IMR-90 (cell line): Measurements from ENCODE around the gene AGO1. TPM values are rescaled to one million over a fixed set of nuclear protein-coding genes. Genes with fewer than 3 reads are reported as not detected.
A peak's percentile ranks its signal among the peaks of the same experiment; 100 is the strongest.

Source experiments
- ATAC-seq: fragments of 200-7000 bp; cut with Tn5 transposase; 2 replicates; pipeline ENCODE4 v1.9.1; 2020; ENCODE audit warnings: low read depth, mild to moderate bottlenecking, moderate library complexity
- BruUV-seq: library from RNA; stranded (reverse); fragments of 400-500 nt; replicated peaks from 2 replicates; lab custom pipeline; 2021; lab: Mats Ljungman, UMichigan
- CTCF ChIA-PET: fragments of 300-600 bp; formaldehyde crosslinking; extraction: SDS; loops from one replicate; lab custom pipeline; 2021; ENCODE audit warnings: antibody characterized with exemption; lab: Yijun Ruan, JAX
- POLR2A ChIA-PET: fragments of 300-600 bp; sonication (Branson Sonifier 250); formaldehyde crosslinking; loops from one replicate; lab custom pipeline; 2022; ENCODE audit warnings: antibody characterized with exemption; ENCODE audit not compliant: unreplicated experiment; lab: Charles Lee
- DNase-seq: peaks from one replicate; pipeline ENCODE4 v3.0.0; 2013
- H2AFZ ChIP-seq: replicated peaks from 2 replicates; pipeline ENCODE3; 2013; ENCODE audit warnings: low read length, mild to moderate bottlenecking; ENCODE audit not compliant: poor library complexity
- H2AK5ac ChIP-seq: 2 replicates; pipeline ENCODE4 v1.6.1; 2013; ENCODE audit warnings: low read depth, low read length, inconsistent platforms
- H2AK9ac ChIP-seq: replicated peaks from 2 replicates; pipeline ENCODE3; 2013; ENCODE audit warnings: mild to moderate bottlenecking, low read depth, low read length, moderate library complexity; ENCODE audit not compliant: poor library complexity
- H2BK120ac ChIP-seq: 2 replicates; pipeline ENCODE4 v1.6.1; 2013; ENCODE audit warnings: low read depth, low read length, inconsistent platforms
- H2BK15ac ChIP-seq: 3 replicates; pipeline ENCODE4 v1.6.1; 2013; ENCODE audit warnings: low read depth, low read length, inconsistent platforms
- H2BK20ac ChIP-seq: 2 replicates; pipeline ENCODE4 v1.6.1; 2013; ENCODE audit warnings: low read depth, mild to moderate bottlenecking, inconsistent platforms, low read length, moderate library complexity
- H2BK5ac ChIP-seq: 2 replicates; pipeline ENCODE4 v1.6.1; 2013; ENCODE audit warnings: mild to moderate bottlenecking, low read depth, low read length, inconsistent platforms; ENCODE audit not compliant: poor library complexity, severe bottlenecking
- H3K14ac ChIP-seq: replicated peaks from 2 replicates; pipeline ENCODE4 v1.6.1; 2013; ENCODE audit warnings: low read depth, low read length, inconsistent platforms
- H3K18ac ChIP-seq: 2 replicates; pipeline ENCODE4 v1.6.1; 2013; ENCODE audit warnings: low read depth, low read length, control low read depth
- H3K23ac ChIP-seq: 2 replicates; pipeline ENCODE4 v1.6.1; 2013; ENCODE audit warnings: low read depth, low read length, inconsistent platforms
- H3K27ac ChIP-seq: 2 replicates; pipeline ENCODE4 v1.5.1; 2013; ENCODE audit warnings: mild to moderate bottlenecking, control low read depth, low read length; ENCODE audit not compliant: insufficient read depth
- H3K27me3 ChIP-seq: 2 replicates; pipeline ENCODE4 v1.6.1; 2013; ENCODE audit warnings: low read length; ENCODE audit not compliant: control insufficient read depth, insufficient read depth
- H3K36me3 ChIP-seq: 2 replicates; pipeline ENCODE4 v1.6.1; 2013; ENCODE audit warnings: low read length, mixed read lengths; ENCODE audit not compliant: control insufficient read depth, insufficient read depth
- H3K4ac ChIP-seq: 2 replicates; pipeline ENCODE4 v1.6.1; 2013; ENCODE audit warnings: low read depth, low read length, inconsistent platforms
- H3K4me1 ChIP-seq: 2 replicates; pipeline ENCODE4 v1.6.1; 2013; ENCODE audit warnings: low read length, mixed read lengths; ENCODE audit not compliant: control insufficient read depth, insufficient read depth
- H3K4me2 ChIP-seq: 2 replicates; pipeline ENCODE4 v1.6.1; 2013; ENCODE audit warnings: low read depth, mild to moderate bottlenecking, control low read depth, low read length, moderate library complexity
- H3K4me3 ChIP-seq: 2 replicates; pipeline ENCODE4 v1.5.1; 2013; ENCODE audit warnings: low read depth, mild to moderate bottlenecking, control low read depth, low read length, moderate library complexity; ENCODE audit not compliant: insufficient read depth
- H3K56ac ChIP-seq: 2 replicates; pipeline ENCODE4 v1.6.1; 2013; ENCODE audit warnings: low read length, inconsistent platforms; ENCODE audit not compliant: insufficient read depth; ENCODE audit errors: extremely low read depth
- H3K79me1 ChIP-seq, 2 experiments: 2 replicates each; pipeline ENCODE4 v1.6.1; 2013; ENCODE audit warnings: low read length in 2 of 2, inconsistent platforms in 1 of 2, low read depth in 1 of 2
- H3K9ac ChIP-seq: 2 replicates; pipeline ENCODE4 v1.6.1; 2013; ENCODE audit warnings: low read depth, low read length, control low read depth
- H3K9me1 ChIP-seq: 2 replicates; pipeline ENCODE4 v1.6.1; 2013; ENCODE audit warnings: low read length, inconsistent platforms; ENCODE audit not compliant: insufficient read depth
- H3K9me3 ChIP-seq: 2 replicates; pipeline ENCODE4 v1.6.1; 2013; ENCODE audit warnings: low read length; ENCODE audit not compliant: control insufficient read depth, insufficient read depth
- H4K20me1 ChIP-seq: 2 replicates; pipeline ENCODE4 v1.6.1; 2013; ENCODE audit warnings: low read length, inconsistent platforms; ENCODE audit not compliant: insufficient read depth
- H4K5ac ChIP-seq: 2 replicates; pipeline ENCODE4 v1.6.1; 2013; ENCODE audit warnings: mild to moderate bottlenecking, low read depth, low read length, control low read depth
- H4K8ac ChIP-seq, 2 experiments: 2 replicates each; pipeline ENCODE4 v1.6.1; 2013; ENCODE audit warnings: low read depth in 2 of 2, low read length in 2 of 2, control low read depth in 1 of 2, inconsistent platforms in 1 of 2
- H4K91ac ChIP-seq: 2 replicates; pipeline ENCODE4 v1.6.1; 2013; ENCODE audit warnings: low read depth, low read length, inconsistent platforms; ENCODE audit not compliant: insufficient read depth
- CEBPB ChIP-seq: IDR thresholded peaks from 2 replicates; pipeline ENCODE4 v1.6.1; 2012; ENCODE audit warnings: low read depth, low read length, improper control_type of control experiment
- ELK1 ChIP-seq: fragments of 150-350 bp; IDR thresholded peaks from 2 replicates; pipeline ENCODE4 v1.6.1; 2016; ENCODE audit warnings: low read depth, mild to moderate bottlenecking, low read length, moderate library complexity, borderline replicate concordance
- MAFK ChIP-seq: IDR thresholded peaks from 2 replicates; pipeline ENCODE4 v1.6.1; 2012; ENCODE audit warnings: low read depth, low read length, improper control_type of control experiment
- MAZ ChIP-seq: IDR thresholded peaks from 2 replicates; pipeline ENCODE4 v1.6.1; 2012; ENCODE audit warnings: low read depth, mild to moderate bottlenecking, low read length, improper control_type of control experiment, moderate library complexity, borderline replicate concordance
- MXI1 ChIP-seq: IDR thresholded peaks from 2 replicates; pipeline ENCODE4 v1.6.1; 2012; ENCODE audit warnings: low read depth, mild to moderate bottlenecking, low read length, moderate library complexity, borderline replicate concordance
- NFE2L2 ChIP-seq: fragments of 150-350 bp; IDR thresholded peaks from 2 replicates; pipeline ENCODE4 v1.6.1; 2016; ENCODE audit warnings: low read depth, mild to moderate bottlenecking, low read length
- POLR2A ChIP-seq: IDR thresholded peaks from 2 replicates; pipeline ENCODE4 v1.6.1; 2012; ENCODE audit warnings: mild to moderate bottlenecking, low read depth, low read length
- RAD21 ChIP-seq: IDR thresholded peaks from 2 replicates; pipeline ENCODE4 v1.6.1; 2012; ENCODE audit warnings: low read length, improper control_type of control experiment
- RFX5 ChIP-seq: IDR thresholded peaks from 2 replicates; pipeline ENCODE4 v1.8.0; 2012; ENCODE audit warnings: low read depth, mild to moderate bottlenecking, low read length, moderate library complexity
- USF2 ChIP-seq: fragments of 150-350 bp; IDR thresholded peaks from 2 replicates; pipeline ENCODE4 v1.6.1; 2017; ENCODE audit warnings: mild to moderate bottlenecking, antibody characterized with exemption, low read length, low read depth
- WGBS, 2 experiments: methylation state at CpG; one replicate each; pipeline versions ENCODE4 v1.1.5 to v1.1.7; 2013; ENCODE audit warnings: missing lambda C conversion rate in 2 of 2; ENCODE audit not compliant: insufficient read length in 1 of 2; ENCODE audit errors: extremely low coverage in 2 of 2; 5-methylcytosine and 5-hydroxymethylcytosine counted together
- dilution Hi-C: fragments of 300-500 bp; cut with HindIII; formaldehyde crosslinking; loops from one replicate; pipeline ENCODE4 v1.14.3; 2018; ENCODE audit warnings: low sequenced_read_pairs; ENCODE audit not compliant: unreplicated experiment
- in situ Hi-C: fragments of 300-500 bp; cut with MboI; formaldehyde crosslinking; loops from 3 replicates; pipeline ENCODE4 v1.14.3; 2019; ENCODE audit warnings: low sequenced_read_pairs, inconsistent platforms, mixed read lengths
- intact Hi-C: fragments of 100-400 bp; cut with micrococcal nuclease; formaldehyde crosslinking; loops from 2 replicates; pipeline ENCODE4 v1.10.0; 2022
- polyA plus RNA-seq, 3 experiments: library from polyadenylated mRNA; depleted of rRNA; stranded (reverse); fragments of >200 nt; gene quantifications; 2 replicates each; pipeline ENCODE4 v1.2.3, GENCODE V29; 2012; ENCODE audit warnings: low replicate concordance in 1 of 3
- total RNA-seq: library from RNA; depleted of rRNA; stranded (reverse); fragments of >200 nt; gene quantifications from 2 replicates; pipeline ENCODE4 v1.2.3, GENCODE V29; 2012
- TF ChIP-seq, protein P1 (sequence below): conservative IDR thresholded peaks from 2 replicates; pipeline ENCODE4 v1.5.1; 2012; ENCODE audit warnings: mild to moderate bottlenecking, low read depth, low read length, improper control_type of control experiment

Gene AGO1
- total and polyA plus RNA-seq, 2 of the 4 experiments (the other 2 are of a cell fraction): 11.3 to 21.5 TPM

- BruUV-seq: no TSS peak
- dilution Hi-C loops (no loop called here), intact Hi-C loops (no loop called here), in situ Hi-C loops (no loop called here)
- Histone ChIP-seq H2BK20ac (no peak overlapping the region), H4K91ac (no peak overlapping the region), H3K9ac (0 out of 2 replicates have a peak overlapping the region, but pooled peaks have one; percentile 20), H3K18ac (no peak overlapping the region), H4K8ac (no peak overlapping the region), H2BK5ac (no peak overlapping the region), H2AK9ac (no peak overlapping the region), H3K27ac (no peak overlapping the region), H3K9me3 (no peaks in the 10 kb centered on the region), H2BK15ac (no peak overlapping the region), H2BK120ac (no peak overlapping the region), H3K27me3 (no peaks in the 10 kb centered on the region), H3K14ac (no peak overlapping the region), H3K4ac (no peak overlapping the region), H3K79me1 (peaks cover 18 to 48% of the 10 kb centered on the region in 2 experiments), H2AFZ (no peak overlapping the region), H3K56ac (no peak overlapping the region), H3K23ac (no peak overlapping the region), H4K5ac (no peak overlapping the region), H3K36me3 (peaks cover 4% of the 10 kb centered on the region; the same call in 1 of the 2 replicates), H3K4me3 (no peak overlapping the region), H3K4me1 (peaks cover 14% of the 10 kb centered on the region), H3K4me2 (no peak overlapping the region; the same call in 1 of the 2 replicates), H4K20me1 (peaks cover 31% of the 10 kb centered on the region), H3K9me1 (peaks cover 15% of the 10 kb centered on the region), H2AK5ac (no peak overlapping the region)
- ChIA-PET POLR2A (no interaction called here), CTCF (no interaction called here)
- WGBS, 2 experiments: 60% methylated on average over 1 of the region's 3 CpGs; no CpG with 5 or more reads in 1 of the 2 experiments
- peak; percentile 24 for DNase-seq
- TF ChIP-seq MAFK: no peak
- no peak for TF ChIP-seq MXI1
- TF ChIP-seq RAD21: no peak
- TF ChIP-seq USF2: no peak
- no peak for TF ChIP-seq ELK1
- TF ChIP-seq, protein P1, sequence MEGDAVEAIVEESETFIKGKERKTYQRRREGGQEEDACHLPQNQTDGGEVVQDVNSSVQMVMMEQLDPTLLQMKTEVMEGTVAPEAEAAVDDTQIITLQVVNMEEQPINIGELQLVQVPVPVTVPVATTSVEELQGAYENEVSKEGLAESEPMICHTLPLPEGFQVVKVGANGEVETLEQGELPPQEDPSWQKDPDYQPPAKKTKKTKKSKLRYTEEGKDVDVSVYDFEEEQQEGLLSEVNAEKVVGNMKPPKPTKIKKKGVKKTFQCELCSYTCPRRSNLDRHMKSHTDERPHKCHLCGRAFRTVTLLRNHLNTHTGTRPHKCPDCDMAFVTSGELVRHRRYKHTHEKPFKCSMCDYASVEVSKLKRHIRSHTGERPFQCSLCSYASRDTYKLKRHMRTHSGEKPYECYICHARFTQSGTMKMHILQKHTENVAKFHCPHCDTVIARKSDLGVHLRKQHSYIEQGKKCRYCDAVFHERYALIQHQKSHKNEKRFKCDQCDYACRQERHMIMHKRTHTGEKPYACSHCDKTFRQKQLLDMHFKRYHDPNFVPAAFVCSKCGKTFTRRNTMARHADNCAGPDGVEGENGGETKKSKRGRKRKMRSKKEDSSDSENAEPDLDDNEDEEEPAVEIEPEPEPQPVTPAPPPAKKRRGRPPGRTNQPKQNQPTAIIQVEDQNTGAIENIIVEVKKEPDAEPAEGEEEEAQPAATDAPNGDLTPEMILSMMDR: no peak
- no peak for TF ChIP-seq CEBPB
- TF ChIP-seq RFX5: no peak
- no peak for TF ChIP-seq NFE2L2
- no peak for TF ChIP-seq POLR2A
- TF ChIP-seq MAZ: no peak
- ATAC-seq: no peak
Measured at GRCh38 chr1:35886577-35887431, 3.8 kb downstream of the AGO1 start.
